Mesenchymal stem cell (in vitro differentiated cells and primary cell): ENCODE results near the gene RSRC2.
A peak's percentile ranks its signal among the peaks of the same experiment; 100 is the strongest.
"Not testable (repeated sequence)": the region's sequence is repeated elsewhere in the genome, so short reads cannot be mapped to it uniquely, and the experiment has no call there.

Experiments used
- DNase-seq: peaks from one replicate; pipeline ENCODE4 v3.0.0-alpha.2; 2013
- H2AFZ ChIP-seq: one replicate; pipeline ENCODE4 v1.6.1; 2013; ENCODE audit warnings: low read depth, mild to moderate bottlenecking, control low read depth, inconsistent platforms, low read length, moderate library complexity
- H2AK5ac ChIP-seq: 2 replicates; pipeline ENCODE4 v1.6.1; 2013; ENCODE audit warnings: low read length, moderate library complexity, mild to moderate bottlenecking, inconsistent platforms; ENCODE audit not compliant: severe bottlenecking
- H2BK120ac ChIP-seq: one replicate; pipeline ENCODE4 v1.6.1; 2013; ENCODE audit warnings: low read depth, mild to moderate bottlenecking, inconsistent platforms, low read length, moderate library complexity
- H2BK12ac ChIP-seq, 2 experiments: one replicate each; pipeline ENCODE4 v1.6.1; 2013; ENCODE audit warnings: inconsistent platforms in 2 of 2, low read length in 2 of 2, mild to moderate bottlenecking in 2 of 2, moderate library complexity in 2 of 2, control low read depth in 1 of 2
- H2BK15ac ChIP-seq: one replicate; pipeline ENCODE4 v1.6.1; 2013; ENCODE audit warnings: mild to moderate bottlenecking, low read depth, inconsistent platforms; ENCODE audit not compliant: poor library complexity, severe bottlenecking
- H2BK5ac ChIP-seq: 2 replicates; pipeline ENCODE4 v1.6.1; 2013; ENCODE audit warnings: low read depth, mild to moderate bottlenecking, low read length, control low read depth, inconsistent platforms; ENCODE audit not compliant: poor library complexity, severe bottlenecking
- H3K14ac ChIP-seq, 2 experiments: one replicate each; pipeline ENCODE4 v1.6.1; 2013; ENCODE audit warnings: inconsistent platforms in 2 of 2, low read length in 2 of 2, control low read depth in 1 of 2, mild to moderate bottlenecking in 1 of 2, moderate library complexity in 1 of 2
- H3K18ac ChIP-seq, 2 experiments: one replicate each; pipeline ENCODE4 v1.6.1; 2013; ENCODE audit warnings: inconsistent platforms in 2 of 2, low read length in 2 of 2, control low read depth in 1 of 2, low read depth in 1 of 2, mild to moderate bottlenecking in 1 of 2
- H3K23ac ChIP-seq, 2 experiments: one replicate each; pipeline ENCODE4 v1.6.1; 2013; ENCODE audit warnings: inconsistent platforms in 2 of 2, low read length in 2 of 2, mild to moderate bottlenecking in 2 of 2, moderate library complexity in 2 of 2, control low read depth in 1 of 2
- H3K27ac ChIP-seq: 2 replicates; pipeline ENCODE4 v1.5.1; 2013; ENCODE audit warnings: mild to moderate bottlenecking, moderate library complexity, low read length, control low read depth, inconsistent platforms; ENCODE audit not compliant: poor library complexity, severe bottlenecking
- H3K27me3 ChIP-seq, 2 experiments: 2 replicates each; pipeline versions ENCODE4 v1.6.1 to v1.7.0; 2013; ENCODE audit warnings: low read length in 2 of 2, mild to moderate bottlenecking in 2 of 2, moderate library complexity in 2 of 2, control low read depth in 1 of 2, inconsistent platforms in 1 of 2; ENCODE audit not compliant: control insufficient read depth in 1 of 2, insufficient read depth in 1 of 2
- H3K36me3 ChIP-seq, 2 experiments: 2 replicates each; pipeline versions ENCODE4 v1.6.1 to v1.7.0; 2013; ENCODE audit warnings: low read length in 2 of 2, control low read depth in 1 of 2, inconsistent platforms in 1 of 2, low read depth in 1 of 2, mild to moderate bottlenecking in 1 of 2; ENCODE audit not compliant: insufficient read depth in 2 of 2, control insufficient read depth in 1 of 2
- H3K4ac ChIP-seq, 2 experiments: one replicate each; pipeline ENCODE4 v1.6.1; 2013; ENCODE audit warnings: inconsistent platforms in 2 of 2, low read length in 2 of 2, mild to moderate bottlenecking in 2 of 2, moderate library complexity in 2 of 2, control low read depth in 1 of 2, low read depth in 1 of 2
- H3K4me1 ChIP-seq: 2 replicates; pipeline ENCODE4 v1.6.1; 2013; ENCODE audit warnings: low read depth, low read length, control low read depth; ENCODE audit not compliant: control insufficient read depth, insufficient read depth
- H3K4me2 ChIP-seq: 2 replicates; pipeline ENCODE4 v1.6.1; 2013; ENCODE audit warnings: low read length, mild to moderate bottlenecking, inconsistent platforms; ENCODE audit not compliant: poor library complexity, severe bottlenecking
- H3K4me3 ChIP-seq, 2 experiments: 2 replicates each; pipeline versions ENCODE4 v1.5.1 to v1.7.0; 2013; ENCODE audit warnings: low read length in 2 of 2, mild to moderate bottlenecking in 2 of 2, control low read depth in 1 of 2, low read depth in 1 of 2; ENCODE audit not compliant: insufficient read depth in 1 of 2
- H3K79me1 ChIP-seq: replicated peaks from 2 replicates; pipeline ENCODE4 v1.6.1; 2013; ENCODE audit warnings: mild to moderate bottlenecking, control low read depth, low read length, inconsistent platforms; ENCODE audit not compliant: poor library complexity, severe bottlenecking
- H3K9ac ChIP-seq: 2 replicates; pipeline ENCODE4 v1.7.0; 2013; ENCODE audit warnings: mild to moderate bottlenecking, low read length, moderate library complexity
- H3K9me3 ChIP-seq: 2 replicates; pipeline ENCODE4 v1.7.0; 2013; ENCODE audit warnings: mild to moderate bottlenecking, low read length; ENCODE audit not compliant: control insufficient read depth
- H4K8ac ChIP-seq: one replicate; pipeline ENCODE4 v1.6.1; 2013; ENCODE audit warnings: inconsistent platforms, mild to moderate bottlenecking, low read length, moderate library complexity
- H4K91ac ChIP-seq: one replicate; pipeline ENCODE4 v1.6.1; 2013; ENCODE audit warnings: mild to moderate bottlenecking, low read length, inconsistent platforms
- WGBS: methylation state at CpG from one replicate; pipeline ENCODE4 v1.1.7; 2013; ENCODE audit warnings: mixed read lengths; 5-methylcytosine and 5-hydroxymethylcytosine counted together

RSRC2 gene

GRCh38 chr12:122495258-122495657, 31.5 kb downstream of the RSRC2 start:
- Histone ChIP-seq H3K36me3 (peaks cover 15 to 51% of the 10 kb centered on the region in 2 experiments), H2BK120ac (no peak overlapping the region), H4K91ac (no peak overlapping the region), H3K9ac (no peak overlapping the region), H3K4me3 (no peak overlapping the region), H3K4me2 (no peak overlapping the region), H2BK5ac (no peak overlapping the region), H2BK15ac (no peak overlapping the region), H3K23ac (no peak overlapping the region), H3K79me1 (peaks cover 10% of the 10 kb centered on the region), H2BK12ac (no peak overlapping the region), H3K18ac (no peak overlapping the region), H3K4ac (no peak overlapping the region), H2AFZ (no peak overlapping the region), H4K8ac (no peak overlapping the region), H3K4me1 (peaks cover 5% of the 10 kb centered on the region), H3K27me3 (no peaks in the 10 kb centered on the region), H2AK5ac (no peak overlapping the region), H3K27ac (no peak overlapping the region), H3K14ac (no peak overlapping the region), H3K9me3 (no peaks in the 10 kb centered on the region)
- WGBS = 87% methylated on average over 6 of the region's 7 CpGs
- DNase-seq = no peak

- H4K91ac ChIP-seq, H3K4me3 ChIP-seq, H2BK120ac ChIP-seq, H3K4ac ChIP-seq, H2BK5ac ChIP-seq, H3K23ac ChIP-seq, H3K9me3 ChIP-seq, H3K27ac ChIP-seq, H3K4me1 ChIP-seq, H2BK15ac ChIP-seq, H4K8ac ChIP-seq, H2BK12ac ChIP-seq, H2AFZ ChIP-seq, H3K27me3 ChIP-seq, H3K9ac ChIP-seq, DNase-seq, H3K14ac ChIP-seq, H3K18ac ChIP-seq, H3K4me2 ChIP-seq, H2AK5ac ChIP-seq: not testable (repeated sequence)
- Histone ChIP-seq H3K79me1 (peaks cover 13% of the 10 kb centered on the region), H3K36me3 (peaks cover 19 to 70% of the 10 kb centered on the region in 2 experiments)
- 98% methylated on average over 3 of the region's 6 CpGs for WGBS
These were observed 33.5 kb downstream of the RSRC2 start for GRCh38 chr12:122493222-122493621.

DNA sequence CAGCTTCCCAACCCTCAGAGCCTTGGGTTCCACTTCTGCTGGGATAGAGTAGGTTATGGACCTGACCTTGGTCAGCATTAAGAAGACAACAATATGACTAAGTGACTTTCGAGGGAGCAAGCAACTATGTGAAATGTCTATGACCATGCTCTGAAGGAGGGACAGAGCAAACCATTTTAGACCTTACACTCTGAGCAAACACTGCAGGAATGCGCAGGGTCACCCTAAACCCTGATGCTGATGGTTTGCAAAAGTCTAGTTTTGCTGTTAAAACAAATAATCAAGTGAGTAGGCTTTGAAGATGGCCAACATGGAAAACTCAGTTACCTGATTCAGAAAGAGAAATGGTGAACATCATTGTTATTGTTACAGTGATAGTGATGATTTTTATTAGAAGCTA, 34.7 kb downstream of the RSRC2 start:
- no peak overlapping the region for H2BK12ac ChIP-seq
- H3K36me3 ChIP-seq = peaks cover 26 to 83% of the 10 kb centered on the region in 2 experiments
- H3K14ac ChIP-seq = no peak overlapping the region
- H3K18ac ChIP-seq = no peak overlapping the region
- H3K9me3 ChIP-seq = no peaks in the 10 kb centered on the region
- no peak overlapping the region for H2BK5ac ChIP-seq
- H3K9ac ChIP-seq = no peak overlapping the region
- H2AK5ac ChIP-seq = no peak overlapping the region
- WGBS = 98% methylated on average over 2 of the region's 2 CpGs
- H2BK120ac ChIP-seq = no peak overlapping the region
- H3K4me3 ChIP-seq = no peak overlapping the region
- no peak overlapping the region for H3K4me2 ChIP-seq
- H3K23ac ChIP-seq = no peak overlapping the region
- no peaks in the 10 kb centered on the region for H3K27me3 ChIP-seq
- no peak overlapping the region for H2BK15ac ChIP-seq
- peaks cover 14% of the 10 kb centered on the region for H3K79me1 ChIP-seq
- H3K27ac ChIP-seq = no peak overlapping the region
- no peak overlapping the region for H3K4ac ChIP-seq
- H2AFZ ChIP-seq = no peak overlapping the region
- DNase-seq = no peak
- H3K4me1 ChIP-seq = no peaks in the 10 kb centered on the region
- peak overlapping the region; percentile 11 for H4K91ac ChIP-seq
- no peak overlapping the region for H4K8ac ChIP-seq

DNA sequence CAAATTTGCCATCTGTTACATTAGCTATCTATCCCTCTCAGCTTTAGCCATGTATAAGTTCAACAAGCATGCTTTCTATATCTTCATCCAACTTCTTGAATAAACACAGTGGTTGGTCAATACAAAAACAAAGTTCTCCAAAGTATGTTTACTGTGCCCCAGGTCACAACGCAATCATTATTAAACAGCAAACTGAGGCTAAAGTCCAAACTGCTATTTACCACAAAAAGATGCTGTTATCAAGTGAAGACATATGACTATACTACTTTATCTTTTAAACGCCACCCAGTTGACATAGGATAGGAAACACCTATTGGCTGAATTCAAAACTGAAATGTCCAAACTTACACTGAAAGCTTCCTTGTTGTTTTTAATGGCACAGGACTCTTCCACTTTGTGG, 37.7 kb downstream of the RSRC2 start:
- Histone ChIP-seq H3K4me2 (no peak overlapping the region), H3K27me3 (no peaks in the 10 kb centered on the region), H2AFZ (no peak overlapping the region), H3K4ac (no peak overlapping the region), H3K79me1 (peaks cover 17% of the 10 kb centered on the region), H3K4me1 (peaks cover 2% of the 10 kb centered on the region), H4K91ac (no peak overlapping the region), H2BK15ac (no peak overlapping the region), H2BK120ac (no peak overlapping the region), H3K36me3 (peaks cover 26 to 85% of the 10 kb centered on the region in 2 experiments), H3K14ac (no peak overlapping the region), H3K9me3 (no peaks in the 10 kb centered on the region), H3K18ac (no peak overlapping the region), H2BK5ac (no peak overlapping the region), H3K27ac (no peak overlapping the region), H4K8ac (no peak overlapping the region), H3K4me3 (no peak overlapping the region), H3K9ac (no peak overlapping the region), H2BK12ac (no peak overlapping the region), H2AK5ac (no peak overlapping the region), H3K23ac (no peak overlapping the region)
- WGBS = 89% methylated on average over 2 of the region's 2 CpGs
- no peak for DNase-seq
